Hematopoietic multipotent progenitor cell (in vitro differentiated cells): ENCODE data around the gene PRKN. TPM values are rescaled to one million over a fixed set of nuclear protein-coding genes. Genes with fewer than 3 reads are reported as not detected.
"Not testable (repeated sequence)": the region's sequence is repeated elsewhere in the genome, so short reads cannot be mapped to it uniquely, and the experiment has no call there.

ENCODE experiments used
- DNase-seq, 3 donors: peaks; one replicate each; pipeline ENCODE4 v3.0.0-alpha.2; 2011 to 2015; ENCODE audit warnings: low read depth in 2 of 3, low spot score in 2 of 3
- total RNA-seq: library from RNA; depleted of rRNA; stranded (reverse); fragments of >200 nt; gene quantifications from one replicate; pipeline ENCODE4 v1.2.3, GENCODE V29; 2012

PRKN gene
- total RNA-seq, 1 donor = 7.0 TPM

DNA sequence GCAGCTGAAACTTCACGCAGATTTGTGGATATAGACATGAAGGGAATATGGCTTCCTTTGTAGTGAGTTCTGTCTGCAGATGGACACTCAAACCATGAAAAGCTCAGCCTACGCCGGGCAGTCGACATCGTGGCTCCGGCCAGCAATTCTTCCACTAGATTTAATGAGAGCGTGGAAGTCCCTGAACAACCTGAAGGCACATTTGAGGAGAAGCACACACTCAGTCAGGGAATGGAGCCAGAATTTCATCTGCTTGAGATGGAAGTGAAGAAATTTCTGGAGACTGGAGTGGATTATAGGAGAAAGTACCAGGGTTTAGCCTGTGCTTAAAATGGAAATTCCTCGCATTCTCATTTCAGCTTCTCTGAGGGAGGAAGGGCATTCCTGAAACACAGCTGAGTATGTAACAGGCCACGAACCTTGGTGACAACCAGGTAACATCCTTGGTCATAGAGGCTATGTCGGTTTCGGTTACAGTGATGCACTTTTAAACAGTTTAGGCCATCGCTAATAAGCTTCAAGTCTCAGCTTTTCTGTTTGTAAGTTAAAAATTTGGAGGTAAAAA is 1373.2 kb downstream of the PRKN start:
- DNase-seq = no peak

DNA sequence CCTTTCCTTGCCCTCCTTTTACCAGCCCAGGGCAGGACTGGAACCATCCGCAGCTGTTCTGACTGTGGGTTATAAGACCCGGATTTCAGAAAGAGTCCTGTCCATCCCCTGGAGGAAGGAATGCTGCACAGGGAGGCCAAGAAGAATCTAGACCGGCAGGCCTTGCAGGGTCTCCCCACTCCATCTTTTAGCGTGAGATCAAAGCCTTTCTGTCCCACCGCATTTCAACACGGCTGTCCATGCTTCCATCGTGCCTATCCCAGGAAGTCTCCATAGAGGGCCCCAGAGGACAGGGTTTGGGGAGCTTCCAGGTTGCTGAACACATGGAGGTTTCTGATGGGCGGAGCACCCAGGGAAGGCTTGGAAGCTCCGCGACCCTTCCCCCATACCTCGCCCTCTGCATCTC is 1374.4 kb downstream of the PRKN start:
- no peak for DNase-seq

DNA sequence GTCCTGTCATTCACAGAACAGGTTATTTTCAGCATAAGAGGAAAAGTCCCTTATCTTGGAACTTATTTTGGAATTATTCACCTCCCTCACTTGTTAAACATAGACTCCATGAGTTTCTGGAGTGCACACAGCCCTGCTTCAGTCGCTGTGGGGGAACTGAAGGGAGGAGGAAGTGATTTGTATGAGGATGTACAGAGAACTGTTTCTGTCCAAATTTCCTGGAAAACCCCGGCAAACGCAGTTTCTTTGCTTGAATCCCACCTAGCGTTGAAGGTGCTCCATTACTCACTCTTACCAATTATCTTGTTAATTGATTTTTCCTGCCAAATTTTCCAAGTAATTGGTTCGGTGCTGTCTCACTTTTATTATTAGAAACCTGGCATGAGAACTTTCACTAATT is 1375.7 kb downstream of the PRKN start:
- peak in 1 of 3 donors; percentile 14 for DNase-seq

DNA sequence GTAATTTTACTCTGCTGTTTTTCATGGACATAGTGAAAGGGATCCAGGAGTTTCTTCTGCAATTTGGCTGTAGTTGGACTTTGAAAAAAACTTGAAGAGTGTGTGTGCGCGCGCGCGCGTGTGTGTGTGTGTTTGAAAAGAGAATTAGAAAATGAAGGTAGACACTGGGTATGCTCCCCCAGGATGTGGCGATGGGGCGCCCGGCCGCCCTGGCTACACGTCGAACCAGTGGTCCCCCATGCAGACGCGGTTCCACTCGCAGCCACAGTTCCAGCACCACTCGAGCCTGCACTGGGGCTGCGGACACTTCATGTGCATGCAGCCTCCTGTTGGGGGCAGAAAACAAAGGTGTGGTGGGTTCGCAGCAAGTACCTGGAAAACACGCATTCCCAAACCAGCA is 1377.7 kb downstream of the PRKN start:
- DNase-seq = no peak

DNA sequence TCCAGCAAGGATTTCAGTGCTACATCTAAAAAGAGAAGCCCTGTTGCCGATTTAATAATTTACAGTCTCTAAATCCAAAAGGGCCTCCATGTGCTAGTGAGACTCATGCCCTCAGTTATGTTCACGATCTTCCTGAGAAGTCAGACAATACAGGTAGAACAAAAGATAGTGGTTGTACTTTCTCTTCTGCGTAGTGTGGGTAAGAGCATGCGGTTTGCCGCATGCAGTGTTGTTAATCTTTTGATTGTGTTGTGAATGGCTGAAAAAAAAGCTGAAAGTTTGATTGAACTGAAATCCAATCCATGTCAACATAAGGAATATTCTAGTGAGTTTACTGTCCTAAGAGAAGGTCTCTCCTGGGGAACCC is 1379.0 kb downstream of the PRKN start:
- DNase-seq = no peak

DNA sequence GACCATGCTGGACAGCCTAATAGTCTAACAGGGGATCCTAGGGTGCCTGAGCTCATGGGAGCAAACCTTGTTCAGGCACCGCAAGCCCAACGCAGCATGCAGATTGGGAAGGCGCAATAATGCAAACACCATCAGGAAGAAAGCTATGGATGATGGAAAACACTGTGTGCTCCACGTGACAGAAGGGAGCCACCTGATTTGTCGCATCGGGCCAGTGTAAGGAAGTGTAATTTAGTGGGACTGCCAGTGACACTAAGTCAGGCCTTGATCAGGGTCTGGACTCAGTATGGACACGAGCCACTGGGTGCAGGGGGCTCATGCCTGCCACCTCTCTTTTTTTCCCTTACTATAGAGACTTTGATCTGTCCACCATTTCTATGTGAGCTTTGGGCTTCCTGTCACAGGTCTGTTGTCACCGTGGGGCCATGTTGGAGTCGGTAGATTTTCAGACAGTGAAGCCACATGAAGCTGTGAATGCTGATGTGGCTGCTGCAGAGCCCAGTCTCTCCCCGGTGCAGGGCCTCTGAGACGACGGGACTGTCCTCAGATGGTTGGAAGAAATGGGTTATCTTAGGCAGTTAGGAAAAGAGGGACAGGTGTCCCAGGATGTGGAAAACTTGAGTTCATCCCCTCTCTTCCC is 1379.5 kb downstream of the PRKN start:
- DNase-seq = no peak

DNA sequence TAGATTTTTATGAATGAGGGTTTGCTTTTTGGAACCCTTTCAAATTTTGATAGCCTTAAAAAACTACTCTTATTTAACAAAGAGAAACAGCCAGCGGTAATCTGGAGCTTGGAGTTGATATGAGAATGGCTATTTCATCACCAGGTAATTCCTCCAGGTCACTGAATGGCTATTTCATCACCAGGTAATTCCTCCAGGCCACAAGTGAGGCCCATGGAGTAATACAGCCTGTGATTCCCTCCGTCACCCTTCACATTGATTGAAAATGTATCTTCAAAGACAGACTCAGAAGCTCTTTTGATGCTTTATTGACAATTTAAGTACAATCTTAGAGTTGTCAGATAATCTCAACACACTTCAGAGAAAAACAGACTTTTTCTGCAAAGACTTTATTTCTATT is 1380.4 kb downstream of the PRKN start:
- DNase-seq = no peak

DNA sequence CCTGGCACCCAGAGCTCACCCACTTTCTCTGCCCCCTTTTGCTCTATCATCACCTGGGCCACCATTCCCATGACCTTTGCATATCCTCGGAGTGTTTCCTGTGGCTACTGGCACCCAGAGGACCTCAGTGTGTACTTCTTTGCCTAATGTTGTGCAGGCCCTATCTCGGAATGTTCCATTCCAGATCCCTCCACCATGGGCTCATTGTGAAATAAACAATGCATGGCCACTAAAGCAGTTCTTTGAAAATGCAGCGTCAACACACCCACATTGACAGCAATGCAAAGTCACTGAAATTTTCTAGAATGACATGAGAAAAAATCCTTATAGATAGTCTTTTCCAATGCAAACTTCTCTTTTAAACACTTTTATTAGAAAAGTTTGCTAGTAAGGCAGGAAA is 1380.8 kb downstream of the PRKN start:
- DNase-seq = no peak

DNA sequence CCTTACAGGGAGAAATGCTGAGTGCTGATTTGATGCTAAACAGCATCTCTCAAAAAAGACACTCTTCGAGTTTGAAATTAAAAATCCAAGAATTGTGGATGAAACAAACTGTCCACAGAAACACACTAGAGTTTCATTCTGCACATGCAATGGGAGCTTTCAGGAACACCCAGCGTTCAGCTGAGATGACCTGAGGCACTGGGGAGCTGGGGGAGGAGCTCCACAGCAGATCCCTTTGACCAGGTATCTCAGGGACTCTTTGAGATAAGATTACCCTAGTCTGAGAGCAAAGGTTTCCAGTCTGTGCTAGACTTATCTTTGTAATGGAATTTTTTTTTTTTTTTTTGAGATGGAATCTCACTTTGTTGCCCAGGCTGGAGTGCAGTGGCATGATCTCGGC is 1382.9 kb downstream of the PRKN start:
- no peak for DNase-seq

DNA sequence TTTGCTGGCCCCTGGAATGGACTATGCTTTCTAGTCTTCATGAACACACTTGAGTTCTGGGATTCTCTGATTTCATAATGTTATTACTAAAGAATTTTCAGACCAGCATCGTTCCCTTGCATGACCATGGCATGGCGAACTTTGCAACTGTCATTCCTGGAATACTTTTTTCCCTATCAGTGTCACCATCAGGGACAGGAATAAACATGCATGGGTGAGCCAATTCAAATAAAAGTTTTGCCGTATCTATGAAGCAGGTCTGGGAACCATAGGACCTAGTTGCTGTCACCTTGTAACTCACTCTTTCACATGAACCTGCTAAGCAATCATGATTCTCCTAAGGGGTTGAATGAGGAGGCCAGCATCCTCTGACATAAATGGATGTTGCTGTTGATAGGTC is 1385.5 kb downstream of the PRKN start:
- no peak for DNase-seq

DNA sequence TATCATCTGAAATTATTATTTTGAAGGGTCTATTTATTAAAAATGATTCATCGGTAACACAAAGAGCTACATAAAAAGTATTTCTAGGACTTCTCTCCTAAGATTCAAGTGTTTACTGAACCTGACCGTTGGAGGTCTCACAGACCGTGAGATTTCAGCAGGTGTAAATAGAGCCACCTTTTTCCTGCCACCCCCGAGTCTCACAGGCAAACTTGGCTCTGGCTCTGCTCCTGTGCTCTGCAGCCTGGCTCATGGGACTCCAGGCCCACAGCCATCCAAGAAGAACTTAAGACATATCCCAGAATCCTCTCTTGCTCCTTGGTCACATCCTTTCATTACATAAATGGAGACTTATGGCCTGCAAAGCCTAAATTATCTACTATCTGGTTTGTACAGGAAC is 1385.9 kb downstream of the PRKN start:
- no peak for DNase-seq

DNA sequence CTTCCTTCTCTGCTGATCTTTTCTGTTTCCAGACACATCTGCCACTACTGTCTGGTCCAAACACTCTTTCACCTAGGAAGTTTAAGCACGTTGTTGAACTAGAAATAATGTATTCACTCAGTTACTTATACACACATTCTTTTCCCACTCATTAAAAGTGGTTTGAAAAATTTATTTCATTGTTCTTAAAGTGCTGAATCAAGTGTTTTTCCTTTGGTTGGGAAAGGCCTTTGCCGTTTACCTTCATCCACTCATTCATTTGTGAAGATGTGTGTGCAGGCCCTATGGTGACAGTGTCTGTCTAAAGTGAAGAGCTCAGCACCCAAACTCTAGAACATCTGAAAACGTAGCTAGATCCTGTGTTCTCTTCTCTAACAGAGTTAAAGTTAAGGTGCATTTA is 1389.6 kb downstream of the PRKN start:
- DNase-seq = no peak

DNA sequence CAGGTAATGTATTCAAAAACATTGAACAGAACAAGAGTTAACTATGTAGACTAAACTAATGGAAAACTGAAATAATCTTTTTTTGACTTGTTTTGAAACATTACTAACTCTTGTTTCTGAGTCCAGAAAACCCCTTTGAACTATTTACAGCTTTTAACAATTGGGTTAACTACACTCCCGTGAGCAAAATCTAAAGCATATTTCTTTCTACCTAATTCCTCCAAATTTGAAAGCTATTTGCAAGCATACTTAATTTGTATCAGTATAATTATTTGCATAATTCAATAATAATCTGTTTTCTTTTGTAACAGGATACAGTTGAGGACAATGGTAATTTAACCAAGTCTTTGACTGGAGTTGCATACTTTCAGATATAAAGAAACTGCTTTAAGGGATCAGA is 1391.1 kb downstream of the PRKN start:
- DNase-seq = no peak

DNA sequence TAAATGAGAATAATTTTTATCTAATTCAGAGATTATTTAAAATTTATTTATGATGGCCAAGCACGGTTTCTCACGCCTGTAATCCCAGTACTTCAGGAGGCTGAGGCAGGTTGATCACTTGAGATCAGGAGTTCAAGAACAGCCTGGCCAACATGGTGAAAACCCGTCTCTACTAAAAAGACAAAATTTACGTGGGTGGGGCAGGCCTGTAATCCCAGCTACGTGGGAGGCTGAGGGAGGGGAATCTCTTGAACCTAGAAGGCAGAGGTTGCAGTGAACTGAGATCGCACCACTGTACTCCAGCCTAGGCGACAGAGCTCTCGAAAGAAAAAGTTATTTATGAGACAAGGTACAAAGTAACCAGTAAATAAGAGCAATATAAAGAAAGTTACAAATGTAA is 1394.2 kb downstream of the PRKN start:
- no peak for DNase-seq

DNA sequence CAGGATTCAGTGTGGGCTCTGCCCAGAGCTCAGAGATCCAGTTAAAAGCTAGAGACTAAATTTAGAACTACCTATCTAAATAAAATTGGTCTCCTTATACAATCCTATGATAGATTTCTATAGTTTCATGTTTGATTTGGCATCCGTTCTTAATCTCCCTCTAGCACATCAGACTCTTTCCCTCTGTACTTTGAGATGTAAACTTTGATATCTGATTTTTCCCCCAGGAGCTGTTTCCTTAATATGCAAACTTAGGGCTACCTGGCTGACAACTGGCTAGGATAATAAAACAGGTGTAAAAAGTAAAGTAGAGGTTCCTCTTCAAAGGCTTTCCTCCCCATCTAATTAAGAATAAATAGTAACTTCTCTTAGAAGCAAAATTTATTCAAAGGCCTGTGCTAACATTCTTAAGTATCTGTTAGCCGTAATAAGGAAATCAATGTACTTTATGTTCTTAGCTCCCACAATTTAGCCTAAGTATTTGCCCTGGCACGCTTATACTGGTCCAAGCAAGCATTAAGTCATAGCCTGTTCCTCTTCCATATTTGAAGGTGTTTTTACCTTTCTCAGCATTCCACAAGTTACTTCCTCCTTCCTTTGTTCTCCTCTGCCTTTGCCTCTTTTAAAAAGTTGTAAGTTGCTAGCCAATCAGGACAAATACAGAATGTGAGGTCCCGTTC is 1396.0 kb downstream of the PRKN start:
- DNase-seq = not testable (repeated sequence)

DNA sequence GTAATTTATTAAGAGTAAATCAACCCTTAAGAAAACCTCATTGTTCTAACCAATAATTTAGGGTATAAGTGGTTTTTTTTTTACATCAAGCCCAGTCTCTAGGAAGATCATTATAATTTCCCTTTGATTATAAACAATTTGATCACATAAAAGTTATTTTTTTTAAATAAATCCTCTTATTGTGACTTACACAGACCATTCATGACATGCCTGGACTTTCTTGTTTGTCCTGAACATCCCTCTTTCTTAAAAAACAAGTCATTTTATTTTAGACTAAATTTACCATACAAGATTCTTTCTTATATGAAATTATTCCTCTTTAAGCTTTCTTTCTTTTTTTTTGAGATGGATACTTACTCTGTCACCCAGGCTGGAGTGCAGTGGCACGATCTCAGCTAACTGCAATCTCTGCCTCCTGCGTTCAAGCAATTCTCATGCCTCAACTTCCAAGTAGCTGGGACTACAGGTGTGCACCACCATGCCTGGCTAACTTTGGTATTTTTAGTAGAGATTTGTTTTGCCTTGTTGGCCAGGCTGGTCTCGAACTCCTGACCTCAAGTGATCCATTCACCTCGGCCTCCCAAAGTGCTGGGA is 1400.1 kb downstream of the PRKN start:
- no peak for DNase-seq

DNA sequence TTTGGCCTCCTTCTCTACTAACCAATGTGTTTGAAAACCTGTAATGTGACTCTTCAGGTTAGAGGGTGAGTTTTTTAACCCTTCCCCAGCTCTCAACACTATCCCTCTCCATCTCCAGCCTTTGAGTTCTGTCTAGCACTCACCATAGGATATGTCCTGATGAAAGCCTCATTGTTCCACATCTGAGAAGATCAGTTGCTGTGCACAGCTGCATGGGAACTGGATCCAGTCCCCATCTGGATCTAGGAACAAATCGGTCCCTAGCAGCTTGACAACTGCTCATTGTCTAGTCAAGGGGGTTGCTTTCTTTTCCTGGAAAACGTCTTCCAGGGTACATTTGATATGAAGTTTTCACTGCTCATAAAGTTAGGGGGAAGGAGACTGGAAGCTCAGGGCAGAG is 1408.3 kb downstream of the PRKN start:
- DNase-seq = no peak

DNA sequence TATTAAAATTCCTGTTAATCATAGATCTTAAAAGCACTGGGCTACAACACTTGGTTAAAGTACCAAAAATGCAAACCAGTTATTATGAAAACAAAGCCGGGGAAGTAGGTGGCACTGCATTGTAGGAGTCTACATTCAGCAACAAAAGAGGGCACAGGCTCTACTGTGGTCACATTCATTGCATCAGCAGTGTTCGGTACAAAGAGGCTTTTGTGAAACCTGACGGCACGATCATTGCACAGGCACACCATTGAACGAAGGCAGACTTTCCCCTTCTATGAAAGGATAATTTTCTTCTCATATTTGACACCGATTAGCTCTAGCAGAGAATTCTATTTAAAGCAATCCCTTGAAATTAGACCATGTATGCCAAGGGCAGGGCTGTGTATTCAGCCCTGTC is 1409.1 kb downstream of the PRKN start:
- DNase-seq = no peak

DNA sequence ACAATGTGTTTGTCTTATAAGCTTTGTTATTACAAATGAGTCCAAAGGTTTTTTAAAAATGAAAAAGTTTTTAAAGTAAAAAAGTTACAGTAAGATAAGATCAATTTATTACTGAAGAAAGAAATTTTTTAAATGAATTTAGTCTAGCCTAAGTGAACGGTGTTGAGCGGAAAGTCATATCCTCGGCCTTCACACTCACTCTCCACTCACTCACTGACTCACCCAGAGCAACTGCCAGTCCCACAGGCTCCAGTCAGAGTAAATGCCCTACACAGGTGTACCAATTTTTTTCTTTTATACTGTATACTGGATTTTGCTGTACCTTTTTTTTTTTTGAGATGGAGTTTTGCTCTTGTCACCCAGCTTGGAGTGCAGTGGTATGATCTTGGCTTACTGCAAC is 1411.0 kb downstream of the PRKN start:
- DNase-seq = no peak

DNA sequence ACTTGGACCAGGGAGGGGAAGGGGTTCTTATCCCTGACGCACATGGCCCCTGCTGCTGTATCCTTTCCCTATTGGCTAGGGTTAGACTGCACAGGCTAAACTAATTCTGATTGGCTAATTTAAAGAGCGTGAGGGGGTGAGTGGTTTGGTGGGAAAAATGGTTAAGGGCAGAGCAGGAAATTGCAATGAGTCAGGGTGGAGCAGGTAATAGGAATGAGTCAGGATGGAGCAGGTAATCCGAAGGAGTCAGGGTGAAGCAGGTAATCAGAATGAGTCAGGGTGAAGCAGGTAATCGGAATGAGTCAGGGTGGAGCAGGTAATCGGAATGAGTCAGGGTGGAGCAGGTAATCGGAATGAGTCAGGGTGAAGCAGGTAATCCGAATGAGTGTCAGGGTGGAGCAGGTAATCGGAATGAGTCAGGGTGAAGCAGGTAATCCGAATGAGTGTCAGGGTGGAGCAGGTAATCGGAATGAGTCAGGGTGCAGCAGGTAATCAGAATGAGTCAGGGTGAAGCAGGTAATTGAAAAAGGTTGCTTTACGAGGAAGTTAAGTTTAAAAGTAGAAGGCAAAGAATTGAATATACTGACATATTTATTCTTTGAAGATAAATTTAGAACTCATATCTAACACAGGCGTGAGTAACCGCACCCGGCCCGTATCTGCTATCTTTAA is 1412.2 kb downstream of the PRKN start:
- not testable (repeated sequence) for DNase-seq

DNA sequence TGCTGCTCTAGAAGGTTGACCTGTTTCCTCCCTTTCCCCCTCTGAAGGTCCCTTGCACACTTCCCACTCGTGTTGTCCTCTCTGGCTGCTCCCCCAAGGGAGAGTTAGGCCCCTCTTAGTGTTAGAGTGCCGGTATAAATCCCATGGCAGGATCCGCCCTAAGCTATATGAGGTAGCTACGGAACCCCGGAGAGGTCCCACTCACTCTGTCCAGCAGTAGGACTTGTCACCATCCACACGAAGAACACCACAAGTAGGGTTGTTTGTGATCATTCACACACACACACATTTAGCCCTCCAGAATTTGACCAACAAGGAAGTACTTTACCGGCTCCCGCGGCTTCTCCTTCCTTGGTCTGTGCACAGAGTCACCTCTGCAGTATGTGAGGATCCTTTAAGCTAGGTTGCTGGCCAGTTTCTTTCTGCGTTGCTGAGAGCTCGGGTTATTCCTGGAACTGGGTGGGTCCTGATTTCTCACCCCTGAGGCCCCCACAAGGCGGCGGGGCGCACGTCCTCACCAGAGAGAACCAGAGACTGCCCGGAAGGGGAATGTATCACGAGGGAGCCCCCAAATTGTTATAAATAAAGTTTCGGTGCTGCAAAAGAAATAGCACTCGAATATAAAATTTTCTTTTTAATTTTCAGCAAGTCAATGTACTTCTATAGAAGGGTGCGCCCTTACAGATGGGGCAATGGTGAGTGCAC is 1412.9 kb downstream of the PRKN start:
- not testable (repeated sequence) for DNase-seq
